GM18511 (cell line): Measurements from ENCODE around the gene SRSF11.
"Not testable (repeated sequence)": the region's sequence is repeated elsewhere in the genome, so short reads cannot be mapped to it uniquely, and the experiment has no call there.

Source experiments
- ATAC-seq: cut with Tn5 transposase; IDR thresholded peaks from one replicate; pipeline ENCODE4 v1.9.1; 2021; ENCODE audit warnings: mild to moderate bottlenecking, moderate library complexity; ENCODE audit not compliant: unreplicated experiment

The SRSF11 gene, protein sequence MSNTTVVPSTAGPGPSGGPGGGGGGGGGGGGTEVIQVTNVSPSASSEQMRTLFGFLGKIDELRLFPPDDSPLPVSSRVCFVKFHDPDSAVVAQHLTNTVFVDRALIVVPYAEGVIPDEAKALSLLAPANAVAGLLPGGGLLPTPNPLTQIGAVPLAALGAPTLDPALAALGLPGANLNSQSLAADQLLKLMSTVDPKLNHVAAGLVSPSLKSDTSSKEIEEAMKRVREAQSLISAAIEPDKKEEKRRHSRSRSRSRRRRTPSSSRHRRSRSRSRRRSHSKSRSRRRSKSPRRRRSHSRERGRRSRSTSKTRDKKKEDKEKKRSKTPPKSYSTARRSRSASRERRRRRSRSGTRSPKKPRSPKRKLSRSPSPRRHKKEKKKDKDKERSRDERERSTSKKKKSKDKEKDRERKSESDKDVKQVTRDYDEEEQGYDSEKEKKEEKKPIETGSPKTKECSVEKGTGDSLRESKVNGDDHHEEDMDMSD

DNA sequence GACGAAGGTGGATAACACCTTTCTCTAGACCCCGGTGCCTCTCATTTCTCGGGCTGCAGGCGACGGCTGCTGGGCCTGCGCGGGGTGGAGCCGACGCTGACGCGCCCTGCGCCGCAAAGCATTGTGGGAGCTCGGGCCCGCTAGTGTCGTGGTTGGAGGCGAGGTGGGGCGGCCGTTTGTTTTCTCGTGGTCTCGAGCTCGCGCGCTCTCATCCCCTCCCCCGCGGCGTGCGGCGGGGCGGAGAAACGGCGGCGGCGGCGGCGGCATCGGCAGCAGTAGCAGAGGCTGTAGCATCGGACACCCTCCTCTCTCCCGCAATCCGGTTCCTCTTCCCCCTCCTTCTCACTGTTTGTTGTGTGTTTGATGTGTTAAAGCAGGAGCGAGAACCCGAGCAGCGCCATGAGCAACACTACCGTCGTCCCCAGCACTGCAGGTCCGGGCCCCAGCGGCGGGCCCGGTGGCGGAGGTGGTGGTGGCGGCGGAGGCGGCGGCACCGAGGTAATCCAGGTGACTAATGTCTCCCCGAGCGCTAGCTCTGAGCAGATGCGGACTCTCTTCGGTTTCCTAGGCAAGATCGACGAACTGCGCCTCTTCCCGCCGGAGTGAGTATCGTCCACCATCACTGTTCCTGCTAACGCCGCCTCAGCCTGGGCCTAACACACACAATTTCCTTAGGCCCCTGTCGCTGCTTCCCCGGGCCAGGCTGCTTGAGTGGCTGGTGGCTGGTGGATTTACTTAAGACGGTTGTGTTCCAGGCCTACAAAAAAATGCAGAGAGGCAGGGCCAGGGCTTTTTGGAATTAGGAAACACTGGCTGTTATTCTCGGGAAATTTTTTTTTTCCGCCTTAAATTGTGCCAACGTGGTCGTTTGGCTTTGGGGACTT, at the start of gene SRSF11:
TSS of gene SRSF11 (plus strand) at position 143 of the 884 bp plus-strand sequence. CDS start at position 400, 257 bp downstream.
- peak; percentile 94 for ATAC-seq

DNA sequence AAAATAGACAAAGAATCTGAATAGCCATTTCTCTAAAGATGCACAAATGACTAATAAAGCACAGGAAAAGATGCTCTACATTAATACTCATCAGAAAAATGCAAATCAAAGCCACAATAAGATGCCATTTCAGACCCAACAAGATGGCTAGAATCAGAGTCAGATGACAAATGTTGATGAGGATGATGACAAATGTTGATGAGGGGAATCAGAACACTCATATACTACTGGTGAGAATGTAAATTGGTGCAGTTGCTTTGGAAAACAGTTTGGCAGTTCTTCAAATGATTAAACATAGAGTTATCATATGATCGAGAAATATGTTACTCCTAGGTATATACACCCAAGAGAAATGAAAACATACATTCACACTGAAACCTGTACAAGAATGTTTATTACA, 49.7 kb upstream of the SRSF11 start:
- no peak for ATAC-seq

DNA sequence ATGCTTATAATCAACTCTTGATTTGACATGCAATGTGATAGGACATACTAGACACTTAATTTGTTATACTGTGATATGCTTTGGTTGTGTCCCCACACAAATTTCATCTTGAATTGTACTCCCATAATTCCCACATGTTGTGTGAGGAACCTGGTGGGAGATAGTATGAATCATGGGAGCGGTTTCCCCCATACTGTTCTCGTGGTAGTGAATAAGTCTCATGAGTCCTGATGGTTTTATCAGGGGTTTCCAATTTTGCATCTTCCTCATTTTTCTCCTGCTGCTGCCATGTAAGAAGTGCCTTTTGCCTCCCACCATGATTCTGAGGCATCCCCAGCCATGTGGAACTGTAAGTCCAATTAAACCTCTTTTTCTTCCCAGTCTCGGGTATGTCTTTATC, 36.0 kb upstream of the SRSF11 start:
- ATAC-seq, result not testable (repeated sequence)

DNA sequence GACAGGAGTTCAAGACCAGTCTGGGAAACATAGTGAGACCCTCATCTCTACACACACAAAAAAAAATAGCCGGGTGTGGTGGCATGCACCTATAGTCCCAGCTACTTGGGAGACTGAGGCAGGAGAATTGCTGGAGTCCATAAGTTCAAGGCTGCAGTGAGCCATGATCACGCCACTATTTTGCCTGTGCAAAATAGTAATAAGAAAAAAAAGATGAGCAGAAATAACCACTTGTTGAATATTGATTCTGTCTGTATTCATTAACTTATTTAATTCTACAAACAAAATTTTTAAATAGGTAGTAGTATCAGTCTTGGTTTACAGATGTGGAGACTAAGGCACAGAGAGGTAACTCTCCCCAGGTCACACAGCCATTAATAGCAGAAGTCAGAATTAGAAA, 32.7 kb upstream of the SRSF11 start:
- no peak for ATAC-seq

DNA sequence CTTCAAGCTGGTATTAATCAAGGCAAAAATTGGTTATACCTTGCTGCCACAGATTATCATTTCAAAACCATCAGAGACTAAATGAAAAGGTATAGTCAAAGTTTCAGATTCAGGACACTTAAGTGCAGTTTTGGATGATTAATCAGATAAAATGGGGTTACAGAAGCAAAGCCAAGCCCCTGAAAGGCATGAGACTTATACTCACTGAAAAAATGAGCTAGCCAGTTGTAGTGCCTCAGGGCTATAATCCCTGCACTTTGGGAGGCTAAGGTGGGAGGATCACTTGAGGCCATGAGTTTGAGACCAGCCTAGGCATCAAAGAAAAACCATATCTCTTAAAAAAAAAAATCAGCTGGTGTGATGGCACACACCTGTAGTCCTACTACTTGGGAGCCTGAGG, 31.0 kb upstream of the SRSF11 start:
- ATAC-seq, result no peak

DNA sequence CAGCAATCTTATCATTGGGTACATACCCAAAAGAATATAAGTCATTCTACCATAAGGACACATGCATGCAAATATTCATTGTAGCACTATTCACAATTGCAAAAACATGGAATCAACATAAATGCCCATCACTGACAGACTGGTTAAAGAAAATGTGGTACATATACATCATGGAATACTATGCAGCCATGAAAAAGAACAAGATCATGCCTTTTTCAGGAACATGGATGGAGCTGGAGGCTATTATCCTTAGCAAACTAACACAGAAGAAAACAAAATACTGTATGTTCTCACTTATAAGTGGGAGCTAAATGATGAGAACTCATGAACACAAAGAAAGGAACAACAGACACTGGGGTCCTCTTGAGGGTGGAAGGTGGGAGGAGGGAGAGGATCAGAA, 28.7 kb upstream of the SRSF11 start:
- not testable (repeated sequence) for ATAC-seq

DNA sequence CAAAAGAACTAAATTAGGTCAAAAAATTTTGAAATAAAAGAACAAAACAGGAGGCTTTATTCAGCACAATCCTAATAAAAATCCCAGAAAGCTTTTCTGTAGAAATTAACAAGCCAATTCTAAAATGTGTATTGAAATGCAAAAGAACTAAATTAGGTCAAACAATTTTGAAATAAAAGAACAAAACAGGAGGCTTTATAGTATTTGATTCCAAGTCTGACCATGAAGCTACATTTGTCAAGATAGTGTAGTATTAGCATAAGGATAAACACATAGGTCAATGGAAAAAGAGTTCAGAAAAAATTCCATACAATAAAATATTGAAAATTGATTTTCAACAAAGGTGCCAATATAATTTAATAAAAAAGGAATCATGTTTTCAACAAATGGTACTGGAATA, 26.6 kb upstream of the SRSF11 start:
- no peak for ATAC-seq

DNA sequence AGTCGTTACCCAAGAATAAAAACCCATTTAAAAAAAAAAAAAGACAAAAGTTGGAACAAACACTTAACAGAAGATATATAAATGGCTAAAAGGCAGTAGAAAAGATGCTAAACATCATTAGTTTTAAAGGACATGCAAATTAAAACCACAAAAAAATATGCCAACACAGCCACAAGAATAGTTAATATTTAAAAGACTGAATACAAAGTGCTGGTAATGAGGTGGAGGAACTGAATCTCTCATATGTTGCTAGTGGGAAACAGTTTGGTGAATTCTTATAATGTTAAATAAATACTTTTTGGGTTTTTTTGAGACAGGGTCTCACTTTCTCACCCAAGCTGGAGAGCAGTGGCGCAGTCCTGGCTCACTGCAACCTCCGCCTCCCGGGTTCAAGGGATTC, 25.8 kb upstream of the SRSF11 start:
- ATAC-seq, result peak; percentile 92

DNA sequence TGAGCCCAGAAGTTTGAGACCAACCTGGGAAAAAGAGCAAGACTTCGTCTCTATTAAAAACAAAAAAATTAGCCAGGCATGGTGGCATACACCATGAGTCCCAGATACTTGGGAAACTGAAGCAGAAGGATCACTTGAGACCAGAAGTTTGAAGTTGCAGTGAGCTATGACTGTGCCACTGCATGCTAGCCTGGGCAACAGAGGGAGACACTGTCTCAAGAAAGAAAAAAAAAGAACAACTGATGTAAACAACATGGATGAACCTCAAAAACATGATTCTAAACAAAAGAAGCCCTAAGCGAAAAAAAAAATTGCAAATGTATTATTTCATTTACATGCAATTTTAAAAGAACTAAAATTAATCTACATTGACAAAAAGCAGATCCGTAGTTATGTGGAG, 24.8 kb upstream of the SRSF11 start:
- ATAC-seq, result no peak

DNA sequence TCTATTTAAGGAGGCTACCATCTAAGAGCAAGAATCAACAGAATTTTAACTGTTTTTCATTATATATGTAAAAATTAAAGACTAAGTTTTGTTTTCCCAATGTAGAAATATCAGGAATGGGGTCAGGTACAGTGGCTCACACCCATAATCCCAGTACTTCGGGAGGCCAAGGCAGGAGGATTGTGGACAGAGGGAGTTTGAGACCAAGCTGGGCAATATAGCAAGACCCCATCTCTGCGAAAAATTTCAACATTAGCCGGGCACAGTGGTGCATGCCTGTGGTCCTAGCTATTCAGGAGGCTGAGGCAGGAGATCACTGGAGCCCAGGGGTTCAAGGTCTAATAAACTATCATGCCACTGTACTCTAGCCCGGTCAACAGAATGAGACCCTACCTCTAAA, 21.1 kb upstream of the SRSF11 start:
- ATAC-seq, result no peak

DNA sequence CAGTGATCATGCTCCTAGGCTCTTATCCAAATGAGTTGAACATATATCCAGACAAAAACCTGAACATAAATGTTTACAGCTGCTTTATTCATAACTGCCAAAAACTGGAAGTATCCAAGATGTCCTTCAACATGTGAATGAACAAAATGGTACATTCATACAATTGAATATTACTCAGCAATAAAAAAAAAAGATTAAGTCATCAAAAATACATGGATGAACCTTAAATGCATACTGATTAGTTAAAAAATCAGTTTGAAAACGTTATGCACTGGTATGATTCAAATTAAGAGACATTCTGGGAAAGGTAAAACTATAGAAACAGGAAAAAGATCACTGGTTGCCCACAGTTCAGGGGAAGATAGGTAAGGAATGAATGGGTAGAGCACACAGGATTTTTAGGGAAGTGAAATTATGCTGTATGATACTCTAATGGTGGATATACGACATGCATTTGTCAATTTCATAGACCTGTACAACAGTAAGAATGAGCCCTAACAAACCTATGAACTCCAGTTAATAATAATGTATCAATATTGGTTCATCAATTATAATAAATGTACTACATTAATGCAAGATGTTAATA, 18.9 kb upstream of the SRSF11 start:
- peak; percentile 20 for ATAC-seq

DNA sequence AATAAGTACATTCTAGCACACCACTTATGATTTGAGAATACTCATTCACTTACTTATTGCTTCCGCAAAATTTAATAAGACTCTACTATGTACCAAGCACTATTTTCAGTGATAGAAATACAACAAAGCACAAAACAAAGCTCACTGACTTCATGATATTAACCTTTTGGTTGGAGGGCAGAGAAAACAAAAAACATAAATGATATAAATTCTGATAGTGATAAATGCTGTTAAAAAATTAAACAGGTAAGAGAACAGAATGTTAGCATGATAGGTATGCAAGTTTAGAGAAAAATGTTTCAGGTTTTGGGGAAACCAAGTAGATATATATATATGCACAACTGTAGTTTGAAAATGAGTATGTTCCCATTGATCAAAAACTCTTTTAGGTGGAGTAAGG, 17.0 kb upstream of the SRSF11 start:
- no peak for ATAC-seq

DNA sequence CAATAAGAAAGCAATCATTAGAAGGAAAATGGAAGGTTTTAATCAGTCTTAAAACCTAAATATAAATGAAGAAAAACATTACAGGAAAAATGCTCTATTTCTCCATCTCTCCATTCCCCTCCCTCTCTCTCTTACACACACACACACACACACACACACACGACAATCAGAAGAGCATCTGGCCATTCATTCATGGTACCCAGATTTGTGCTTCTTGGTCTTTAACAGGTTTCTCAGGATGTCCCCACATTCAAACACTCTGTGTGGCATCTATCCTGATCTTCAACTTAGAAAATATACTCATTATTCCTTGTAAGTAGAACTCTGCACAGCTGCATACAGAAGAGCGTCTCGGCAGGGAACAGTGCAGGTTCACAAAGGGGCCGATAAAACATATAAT, 16.6 kb upstream of the SRSF11 start:
- ATAC-seq, result no peak

DNA sequence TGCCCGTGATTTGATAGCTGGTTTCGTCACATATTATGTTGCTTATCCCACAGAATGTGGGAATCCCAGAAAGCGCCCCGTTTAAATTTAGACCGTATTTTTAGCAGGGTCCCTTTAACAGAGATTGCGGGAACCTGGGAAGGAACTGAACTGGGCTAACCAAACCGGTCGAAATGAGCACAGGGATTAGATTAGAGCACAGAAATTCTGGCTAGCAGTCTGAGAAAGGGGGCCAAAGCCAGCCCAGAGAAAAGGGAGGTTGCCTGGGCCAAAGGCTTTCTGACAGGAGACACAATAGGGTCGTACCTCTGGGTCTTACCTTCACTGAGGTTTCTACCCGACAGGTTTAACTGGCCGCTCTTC, 16.1 kb upstream of the SRSF11 start:
- ATAC-seq, result peak; percentile 48

DNA sequence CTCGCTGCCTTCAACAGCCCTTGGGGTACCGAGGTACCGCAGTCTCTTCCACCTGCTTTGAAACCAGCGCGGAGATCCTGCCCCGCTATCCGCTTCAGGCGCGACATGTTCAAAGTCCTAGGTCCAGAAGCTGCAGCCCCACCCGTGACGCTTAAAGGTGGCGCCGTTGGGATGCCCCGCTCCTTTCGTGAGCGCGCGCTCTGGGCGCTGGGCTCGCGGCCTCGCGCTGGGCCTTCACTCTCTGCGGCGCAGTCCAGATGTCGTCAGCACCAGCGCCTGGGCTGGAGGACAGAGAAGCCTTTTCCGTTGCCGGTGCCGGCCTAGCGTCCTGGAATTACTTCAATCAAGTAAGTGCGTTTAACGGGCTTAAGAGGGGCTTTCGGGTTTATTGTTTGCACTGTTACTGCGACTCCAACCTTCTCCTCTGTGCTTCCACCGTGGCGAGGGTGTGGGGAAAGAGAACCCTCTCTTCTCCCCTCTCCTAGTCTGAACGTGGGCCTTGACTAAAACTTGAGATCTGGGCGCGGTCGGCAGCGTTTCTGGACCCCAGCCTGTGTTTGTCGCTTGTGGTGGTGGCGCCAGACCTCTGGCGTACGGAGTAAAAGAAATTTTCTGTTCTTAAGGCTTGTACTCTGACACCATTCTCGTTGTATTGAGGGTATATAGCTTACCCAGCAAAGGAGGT, 15.6 kb upstream of the SRSF11 start, which contains the start of gene LRRC40:
TSS of gene LRRC40 (minus strand) at position 146 of the 685 bp plus-strand sequence. CDS start at position 107, 39 bp downstream.
- peak; percentile 85 for ATAC-seq

DNA sequence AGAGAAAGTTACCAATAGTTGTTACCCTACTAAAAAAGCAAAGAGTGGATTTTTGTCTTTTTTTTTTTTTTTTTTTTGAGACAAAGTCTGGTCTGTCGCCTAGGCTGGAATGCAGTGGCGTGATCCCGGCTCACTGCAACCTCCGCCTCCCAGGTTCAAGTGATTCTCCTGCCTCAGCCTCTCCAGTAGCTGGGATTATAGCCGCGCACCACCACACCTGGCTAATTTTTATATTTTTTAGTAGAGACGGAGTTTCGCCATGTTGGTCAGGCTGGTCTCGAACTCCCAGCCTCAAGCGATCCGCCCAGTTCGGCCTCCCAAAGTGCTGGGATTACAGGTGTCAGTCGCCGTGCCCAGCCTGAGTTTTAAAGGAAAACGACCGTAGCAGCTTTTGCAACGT, 14.3 kb upstream of the SRSF11 start:
- ATAC-seq, result not testable (repeated sequence)

DNA sequence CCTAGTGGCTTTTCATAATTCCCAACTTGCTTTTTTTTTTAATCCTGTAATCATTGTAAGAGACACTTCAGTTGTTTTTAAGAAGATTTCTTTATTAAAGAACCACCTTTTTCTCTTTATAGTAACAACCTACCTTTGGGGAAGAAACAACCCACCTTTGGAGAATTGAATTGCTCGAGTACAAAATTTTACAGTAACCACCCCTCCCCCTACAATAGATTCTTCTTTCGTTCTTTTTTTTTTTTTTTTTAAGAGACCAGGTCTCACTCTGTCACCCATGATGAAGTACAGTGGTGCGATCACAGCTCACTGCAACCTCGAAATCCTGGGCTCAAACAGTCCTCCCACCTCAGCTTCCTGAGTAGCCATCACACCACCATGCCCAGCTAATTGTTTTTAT, 13.7 kb upstream of the SRSF11 start:
- ATAC-seq, result no peak

DNA sequence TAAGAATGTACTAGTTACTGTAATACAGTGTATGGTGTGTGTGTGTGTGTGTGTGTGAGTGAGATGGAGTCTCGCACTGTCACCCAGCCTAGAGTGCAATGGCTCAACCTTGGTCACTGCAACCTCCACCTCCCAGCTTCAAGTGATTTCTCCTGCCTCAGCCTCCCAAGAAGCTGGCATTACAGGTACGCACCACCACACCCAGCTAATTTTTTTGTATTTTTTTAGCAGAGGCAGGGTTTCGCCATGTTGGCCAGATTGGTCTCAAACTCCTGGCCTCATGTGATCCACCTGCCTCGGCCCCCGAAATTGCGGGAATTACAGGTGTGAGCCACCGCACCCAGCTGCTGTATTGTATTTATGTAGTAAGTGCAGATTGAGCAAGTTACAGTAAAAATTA, 12.9 kb upstream of the SRSF11 start:
- ATAC-seq, result no peak

DNA sequence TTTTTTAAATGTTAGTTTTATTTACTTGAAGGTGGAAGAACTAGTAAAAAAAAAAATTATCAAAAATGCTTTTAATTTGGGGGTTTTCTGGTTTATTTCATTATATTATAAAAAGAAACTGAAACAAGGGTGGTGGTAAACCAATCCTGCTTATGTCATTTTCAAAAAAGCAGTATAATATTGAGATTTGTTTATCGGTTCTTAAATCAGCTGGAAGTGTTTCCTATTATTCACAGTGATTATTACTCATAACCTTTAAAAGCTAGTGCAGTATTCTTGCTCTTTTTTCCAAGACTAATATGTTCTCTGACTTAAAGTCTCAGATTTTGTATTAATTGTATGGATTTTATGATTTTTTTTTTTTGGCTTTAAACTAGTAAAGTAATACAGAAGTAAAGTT, 10.4 kb upstream of the SRSF11 start:
- no peak for ATAC-seq

DNA sequence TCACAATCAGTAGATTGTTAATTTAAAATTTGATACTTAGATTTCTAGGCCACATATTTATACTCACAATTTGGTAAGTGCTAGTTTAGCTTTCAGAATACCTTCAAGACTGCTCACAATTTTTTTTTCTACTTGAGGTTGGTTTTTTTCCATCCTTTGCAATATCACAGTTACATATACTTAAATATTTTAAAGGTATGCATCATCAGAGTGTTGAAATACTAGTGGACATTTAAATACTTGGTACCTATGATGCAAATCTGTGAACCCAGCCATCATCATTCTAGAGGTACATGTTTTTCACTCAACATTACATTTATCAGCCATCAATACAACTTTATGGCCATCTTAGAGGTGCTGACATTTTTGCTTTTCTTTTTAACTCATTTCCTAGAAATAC, 9.6 kb upstream of the SRSF11 start:
- no peak for ATAC-seq

DNA sequence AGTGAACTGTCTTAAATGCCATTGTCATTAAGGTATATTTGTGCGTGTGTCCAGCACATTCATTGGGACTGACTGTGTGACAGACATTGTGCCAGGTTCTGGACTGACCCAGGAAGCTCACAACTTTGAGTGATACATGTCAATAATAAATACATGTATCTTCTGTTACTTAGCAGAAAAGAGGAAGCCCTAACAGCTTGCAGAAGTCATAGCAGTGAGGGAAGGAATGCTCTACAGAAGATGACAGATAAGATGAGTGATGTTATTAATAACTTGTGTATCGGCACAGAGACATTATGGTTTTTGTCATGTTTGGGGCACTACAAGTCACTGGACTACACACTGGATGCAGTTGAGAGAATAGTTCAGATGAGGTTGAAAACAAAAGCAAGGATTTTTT, 1.2 kb upstream of the SRSF11 start:
- ATAC-seq, result no peak
